NCI-H2171 treated with DMSO at 0.1 percent for 48 hours (cell line): Measurements from ENCODE around the gene PARN.

ENCODE experiments used
- DNase-seq: peaks from one replicate; lab custom pipeline; 2025; lab: John Stamatoyannopoulos, UW

The PARN gene

DNA sequence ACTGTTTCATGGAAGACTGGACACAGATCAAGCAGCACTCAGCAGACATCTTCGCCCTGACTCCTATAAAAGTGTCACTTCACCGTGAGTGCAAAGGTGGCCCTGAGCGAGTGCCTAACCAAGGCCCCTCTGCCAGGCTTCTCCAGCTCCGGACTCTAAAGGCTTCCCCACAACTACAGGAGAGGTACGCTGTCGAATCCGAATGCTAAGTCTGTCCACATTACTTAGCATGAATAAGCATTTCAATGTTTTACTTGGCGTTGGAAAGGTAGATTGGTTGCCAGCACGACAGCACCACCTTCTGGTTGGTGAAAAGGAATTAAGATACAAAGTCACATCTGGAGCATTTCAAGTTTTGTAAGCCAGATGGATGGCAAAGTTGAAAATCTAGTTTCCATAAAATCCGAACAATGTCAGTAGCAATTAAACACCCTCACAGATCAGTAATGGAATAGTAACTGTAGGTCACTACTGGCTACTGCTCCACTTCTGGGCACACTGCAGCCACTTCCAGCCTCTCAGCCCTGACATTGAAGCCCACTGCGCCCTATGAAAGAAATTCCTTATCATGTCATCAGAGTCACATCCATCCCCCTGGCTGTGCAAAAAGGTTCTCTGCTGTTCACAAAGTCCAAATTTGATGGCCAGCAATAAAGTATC lies 100.9 kb downstream of the PARN start:
- peak; percentile 84 for DNase-seq

DNA sequence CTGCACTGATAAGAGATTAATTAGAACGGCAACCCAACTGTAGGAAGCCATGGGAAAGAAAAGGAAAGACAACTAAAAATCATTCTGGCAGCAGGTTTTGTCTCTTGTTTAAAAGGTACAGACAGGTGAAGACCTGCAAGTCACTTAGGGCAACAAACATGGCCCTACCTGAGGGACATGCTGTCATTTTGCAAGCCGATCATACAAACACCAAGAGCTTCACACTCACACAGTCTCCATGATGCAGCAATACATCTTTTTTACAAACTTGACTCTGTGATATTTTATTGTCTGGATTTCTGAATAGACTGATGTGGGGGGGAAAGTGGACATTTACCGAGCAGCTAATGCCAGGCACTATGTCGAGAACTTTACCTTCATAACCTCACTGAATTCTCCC lies 101.8 kb downstream of the PARN start:
- no peak for DNase-seq

DNA sequence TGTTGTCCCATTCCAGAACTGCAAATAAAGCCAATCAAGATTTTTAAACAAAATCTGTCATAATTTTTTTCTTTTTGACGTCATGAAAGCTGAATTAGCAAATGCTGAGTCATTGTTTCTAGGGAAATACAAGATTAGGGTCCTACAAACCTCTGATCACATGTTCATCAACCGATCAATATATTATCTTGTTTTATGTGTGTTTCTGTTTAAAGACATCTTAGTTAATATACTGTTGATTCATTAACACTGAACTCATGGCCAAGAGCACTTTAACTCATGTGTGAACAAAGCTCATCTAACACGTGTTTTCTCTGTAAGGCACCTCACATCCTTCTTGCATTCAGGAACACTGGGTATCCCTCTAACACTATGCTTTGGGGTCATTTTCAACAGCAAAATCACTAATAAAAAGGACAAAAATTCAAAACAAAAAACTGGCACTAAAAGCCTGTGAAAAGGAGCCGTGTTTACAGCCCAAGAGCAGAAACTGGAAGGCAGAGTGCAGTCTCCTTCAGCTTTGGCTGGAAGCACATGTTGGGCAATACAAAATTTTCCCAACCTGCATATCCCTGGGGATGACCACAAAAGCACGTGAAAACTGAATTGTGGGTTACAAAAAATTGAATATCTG lies 102.5 kb downstream of the PARN start:
- DNase-seq = no peak

DNA sequence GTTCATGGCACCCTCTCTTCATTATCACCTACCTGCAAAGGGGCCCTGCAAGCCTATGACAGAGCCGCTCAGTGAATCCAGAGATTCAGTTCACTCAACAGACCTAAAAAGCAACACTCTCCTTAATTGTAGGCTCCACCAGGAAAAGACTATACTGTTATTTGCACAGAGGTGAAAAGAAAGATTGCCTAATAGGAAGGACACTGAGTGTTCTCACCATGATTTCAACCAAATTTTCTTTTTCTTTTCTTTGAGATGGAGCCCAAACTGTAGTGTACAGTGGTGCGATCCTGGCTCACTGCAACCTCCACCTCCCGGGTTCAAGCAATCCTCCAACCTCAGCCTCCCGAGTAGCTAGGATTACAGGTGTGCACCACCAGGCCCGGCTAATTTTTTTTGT lies 104.5 kb downstream of the PARN start:
- no peak for DNase-seq

DNA sequence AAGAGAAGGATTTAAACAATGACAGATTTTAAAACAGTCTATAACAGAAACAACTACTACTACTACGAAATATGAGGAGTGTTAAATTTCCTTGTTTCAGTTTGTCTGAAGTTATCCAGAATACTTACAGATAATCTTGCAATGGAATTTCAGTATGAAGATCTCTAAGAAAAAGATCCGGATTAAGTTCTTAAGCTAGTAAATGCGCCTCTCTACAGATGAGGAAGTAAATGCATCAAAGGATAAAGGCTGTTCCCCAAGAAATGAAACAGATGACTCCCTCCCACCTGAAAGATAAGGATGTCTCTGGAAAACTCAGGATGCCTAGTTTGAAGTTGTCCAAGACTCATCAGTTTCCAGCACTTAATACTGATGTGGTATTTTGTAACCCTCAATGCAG lies 105.1 kb downstream of the PARN start:
- DNase-seq = no peak

DNA sequence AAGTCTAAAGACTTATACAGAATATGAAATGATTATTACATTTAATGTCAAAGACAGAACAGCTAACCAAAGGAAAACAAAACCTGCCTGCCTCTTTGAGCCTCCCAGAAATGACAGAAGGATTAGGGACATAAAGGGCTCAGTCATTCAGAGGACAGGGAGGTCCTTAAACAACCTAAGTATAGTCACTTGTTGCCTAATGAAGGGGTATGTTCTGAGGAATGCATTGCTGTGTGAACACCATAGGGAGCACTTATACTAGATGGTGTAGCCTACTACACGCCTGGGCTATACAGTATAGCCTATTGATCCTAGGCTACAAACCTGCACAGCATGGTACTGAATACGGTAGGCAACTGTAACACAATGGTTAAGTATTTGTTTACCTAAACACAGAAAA lies 106.4 kb downstream of the PARN start:
- no peak for DNase-seq

DNA sequence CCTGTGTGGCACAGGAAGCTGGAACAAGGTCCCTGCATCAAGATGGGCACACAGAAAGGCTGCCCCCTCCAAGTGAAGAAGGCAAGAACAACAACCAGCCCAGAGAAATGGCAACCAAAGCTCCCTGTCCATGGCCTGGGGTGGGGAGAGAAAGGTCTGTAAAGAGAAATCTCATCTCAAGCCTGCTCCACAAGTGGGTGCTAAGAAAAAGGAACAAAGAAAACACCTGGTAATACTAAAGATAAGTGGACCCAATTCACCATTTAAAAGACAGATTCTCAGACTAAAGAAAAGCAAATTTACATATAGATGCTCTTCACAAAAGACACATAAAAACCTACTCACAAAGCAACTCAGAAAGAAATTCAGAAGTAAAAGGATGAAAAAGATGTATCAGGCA lies 107.4 kb downstream of the PARN start:
- no peak for DNase-seq

DNA sequence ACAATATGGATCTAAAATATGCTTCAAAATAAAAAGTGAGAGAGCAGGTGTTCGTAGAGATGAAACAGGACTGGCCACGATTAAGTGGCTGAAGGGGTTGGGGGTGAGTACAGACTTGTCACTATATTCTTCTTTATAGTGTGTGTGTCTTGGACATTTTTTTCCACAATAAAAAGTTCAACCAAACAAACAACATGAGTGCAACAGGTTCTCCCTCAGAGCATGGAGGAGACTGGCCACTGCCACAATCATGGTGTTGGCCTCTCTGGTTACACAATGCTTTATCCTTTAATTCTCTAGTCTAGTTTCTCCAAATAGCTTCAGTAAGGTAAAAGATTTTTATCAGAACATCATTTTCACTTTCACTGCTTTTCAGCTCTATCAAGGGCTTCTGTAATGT lies 109.3 kb downstream of the PARN start:
- DNase-seq = no peak

DNA sequence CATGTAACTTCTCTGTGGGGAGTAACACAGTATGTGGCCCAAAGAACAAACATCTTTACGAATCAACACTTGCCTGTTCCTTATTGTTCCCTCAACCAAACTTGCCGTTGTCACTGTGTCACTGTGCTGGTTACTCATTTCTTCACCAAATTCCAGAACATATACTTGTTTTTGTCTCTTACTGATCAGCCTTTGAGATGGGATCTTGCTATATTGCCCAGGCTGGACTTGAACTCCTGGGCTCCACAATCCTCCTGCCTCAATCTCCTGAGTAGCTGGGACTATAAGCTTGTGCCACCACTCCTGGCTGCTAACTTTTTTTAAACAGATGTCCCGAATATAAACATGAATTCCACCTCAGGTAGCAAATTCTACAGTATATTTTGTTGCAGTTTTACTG lies 115.1 kb downstream of the PARN start:
- no peak for DNase-seq

DNA sequence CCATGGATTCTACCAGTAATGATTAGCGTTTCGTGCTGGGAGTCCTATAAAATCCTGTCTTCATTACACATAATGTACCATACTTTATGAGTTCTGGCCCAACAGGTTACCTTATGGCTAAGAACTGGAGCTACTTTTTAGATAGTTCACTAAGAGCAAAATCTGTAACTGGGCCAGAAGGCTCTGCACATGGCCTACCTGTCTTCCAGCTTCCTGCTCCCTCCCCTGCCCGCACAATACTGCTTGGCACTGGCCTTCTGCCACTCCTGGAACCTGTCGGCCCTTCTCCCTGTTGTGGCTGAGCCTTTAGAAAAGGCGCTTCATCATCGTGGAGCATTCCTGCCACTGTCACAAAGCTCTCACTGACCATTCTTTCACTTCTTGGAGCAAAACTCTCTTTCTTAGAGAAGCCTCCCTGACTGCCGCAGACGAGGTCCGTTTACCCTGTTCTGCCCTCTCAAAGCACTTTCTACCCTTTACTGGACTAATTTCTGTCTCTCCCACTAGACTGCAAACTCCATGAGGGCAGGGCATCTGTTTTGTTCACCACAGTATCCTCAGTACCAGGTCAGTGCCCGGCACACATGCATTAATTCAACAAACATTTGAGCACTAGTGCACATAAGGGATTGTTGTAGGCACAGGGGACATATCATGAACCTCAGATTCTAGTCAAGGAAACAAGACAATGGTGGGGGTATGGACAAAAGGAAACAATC lies 116.5 kb downstream of the PARN start:
- DNase-seq = no peak

DNA sequence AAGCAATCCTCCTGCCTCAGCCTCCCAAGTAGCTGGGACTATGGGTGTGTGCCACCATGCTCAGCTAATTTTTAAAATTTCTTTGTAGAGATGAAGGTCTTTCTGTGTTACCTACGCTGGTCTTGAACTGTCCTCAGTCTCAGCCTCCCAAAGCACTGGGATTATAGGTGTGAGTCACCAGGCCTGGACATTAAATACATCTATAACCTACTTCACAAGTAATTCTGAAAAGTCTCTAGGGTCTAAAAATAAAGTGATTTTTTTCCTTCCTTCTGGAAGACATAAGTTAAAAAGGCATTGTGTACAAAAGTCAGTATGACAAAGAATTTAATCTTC lies 118.3 kb downstream of the PARN start:
- no peak for DNase-seq

DNA sequence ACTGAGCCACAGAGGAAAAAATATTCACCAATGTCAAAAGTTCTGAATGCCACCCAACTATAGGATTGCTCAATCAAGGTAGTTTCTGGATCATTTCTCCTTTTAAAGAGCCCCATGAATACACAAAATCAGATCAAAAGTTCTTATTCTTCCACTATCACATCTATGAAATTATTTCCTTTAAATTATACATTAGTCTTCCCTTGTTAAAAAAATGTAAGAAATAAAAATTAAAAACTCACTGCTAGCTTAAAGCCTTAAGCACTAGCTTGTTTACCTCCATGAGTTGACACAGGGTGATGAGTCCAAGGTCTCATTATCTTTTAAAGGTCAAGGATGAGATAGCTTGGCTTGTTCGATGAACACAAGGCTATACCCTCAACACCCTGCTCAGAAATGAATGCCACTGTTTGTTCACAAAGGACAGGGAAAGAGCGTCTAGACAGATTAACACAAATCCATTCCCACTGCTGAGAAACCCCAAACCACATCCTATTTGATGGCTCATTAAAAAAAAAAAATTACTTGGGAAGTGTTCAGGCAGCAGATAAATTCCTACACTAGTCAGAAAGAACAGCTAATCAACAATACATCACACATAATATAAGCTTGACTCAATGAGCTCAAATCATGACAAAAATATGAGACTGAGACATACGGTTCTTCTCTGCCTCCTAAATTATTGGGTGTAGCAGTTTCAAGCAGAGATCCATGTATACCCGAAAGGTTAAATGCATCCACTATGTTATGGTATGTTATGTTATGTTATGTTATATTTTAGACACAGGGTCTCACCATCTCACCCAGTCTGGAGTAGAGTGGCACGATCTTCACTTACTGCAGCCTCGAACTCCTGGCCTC lies 118.9 kb downstream of the PARN start:
- DNase-seq = no peak

DNA sequence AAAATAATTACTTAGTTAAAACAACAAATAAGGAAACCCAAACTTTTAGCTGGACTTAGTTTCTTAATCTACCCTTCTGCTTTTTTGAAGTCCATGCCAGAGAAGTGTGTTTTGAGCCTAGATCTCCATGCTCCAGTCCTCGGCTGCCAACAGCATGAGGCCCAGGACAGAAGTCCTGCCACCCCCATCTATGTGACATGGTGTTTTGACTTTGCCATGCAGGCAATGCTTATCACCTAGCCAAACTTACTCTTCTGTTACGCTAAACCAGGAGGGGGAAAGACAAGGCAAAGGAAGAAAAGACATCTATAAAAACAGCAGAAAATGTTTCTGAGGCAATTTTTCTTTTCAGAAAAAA lies 119.5 kb downstream of the PARN start:
- DNase-seq = no peak

DNA sequence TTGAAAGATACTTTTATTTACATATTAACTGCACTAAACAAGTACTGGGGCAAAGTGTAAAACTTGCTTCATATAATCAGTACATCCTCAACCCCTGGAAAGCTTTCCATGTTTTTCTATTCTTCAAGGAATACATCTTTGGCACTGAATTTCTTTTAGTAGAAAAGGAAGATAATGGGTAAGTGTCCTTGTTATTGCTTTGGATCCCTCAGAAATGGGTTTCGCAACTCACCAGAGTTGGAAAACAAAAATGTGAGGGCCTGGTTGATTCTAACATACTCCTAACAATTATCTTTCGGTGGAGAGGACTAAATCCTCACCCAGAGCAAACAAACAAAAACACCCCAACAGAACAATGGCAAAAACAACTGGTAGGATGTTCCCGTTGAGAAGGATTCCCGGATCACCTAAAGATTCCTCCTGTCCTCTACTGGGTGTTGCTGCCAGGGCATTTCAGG lies 120.4 kb downstream of the PARN start:
- no peak for DNase-seq

DNA sequence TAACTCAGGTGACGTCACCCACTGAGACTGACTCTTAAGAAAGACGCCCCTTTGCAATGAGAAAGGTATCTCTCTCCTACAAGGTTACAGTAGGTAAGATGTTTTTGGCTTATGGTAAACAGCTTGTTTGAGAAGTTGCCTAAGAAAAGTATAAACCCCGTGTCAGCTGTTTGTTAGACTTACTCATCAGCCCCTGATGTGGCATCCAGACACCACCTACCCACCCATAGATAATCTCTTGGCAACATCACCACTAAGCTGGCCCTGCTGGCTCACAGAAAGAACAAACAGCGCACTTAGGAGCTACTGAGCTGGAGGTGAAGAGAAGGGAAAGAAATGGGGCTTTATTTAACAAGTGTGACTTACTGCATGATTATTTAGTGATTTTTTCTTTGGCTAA lies 121.0 kb downstream of the PARN start:
- no peak for DNase-seq

DNA sequence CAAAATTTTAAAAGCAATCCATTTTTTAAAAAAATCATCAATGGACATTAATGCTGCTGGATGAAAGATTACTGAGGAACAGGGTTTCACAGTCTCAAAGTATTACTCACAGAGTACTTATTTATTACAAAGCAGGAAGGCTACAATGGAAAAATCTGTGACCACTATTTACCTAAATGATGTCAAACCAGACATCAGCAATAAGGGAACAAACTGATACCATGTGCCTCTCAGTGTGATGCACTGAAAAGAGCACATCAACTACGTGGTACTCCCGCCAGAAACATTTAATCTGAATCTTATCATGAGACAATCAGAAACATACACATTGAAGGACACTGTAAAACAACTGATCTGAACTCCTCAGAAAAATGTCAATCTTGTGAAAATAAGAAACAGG lies 124.2 kb downstream of the PARN start:
- DNase-seq = no peak

DNA sequence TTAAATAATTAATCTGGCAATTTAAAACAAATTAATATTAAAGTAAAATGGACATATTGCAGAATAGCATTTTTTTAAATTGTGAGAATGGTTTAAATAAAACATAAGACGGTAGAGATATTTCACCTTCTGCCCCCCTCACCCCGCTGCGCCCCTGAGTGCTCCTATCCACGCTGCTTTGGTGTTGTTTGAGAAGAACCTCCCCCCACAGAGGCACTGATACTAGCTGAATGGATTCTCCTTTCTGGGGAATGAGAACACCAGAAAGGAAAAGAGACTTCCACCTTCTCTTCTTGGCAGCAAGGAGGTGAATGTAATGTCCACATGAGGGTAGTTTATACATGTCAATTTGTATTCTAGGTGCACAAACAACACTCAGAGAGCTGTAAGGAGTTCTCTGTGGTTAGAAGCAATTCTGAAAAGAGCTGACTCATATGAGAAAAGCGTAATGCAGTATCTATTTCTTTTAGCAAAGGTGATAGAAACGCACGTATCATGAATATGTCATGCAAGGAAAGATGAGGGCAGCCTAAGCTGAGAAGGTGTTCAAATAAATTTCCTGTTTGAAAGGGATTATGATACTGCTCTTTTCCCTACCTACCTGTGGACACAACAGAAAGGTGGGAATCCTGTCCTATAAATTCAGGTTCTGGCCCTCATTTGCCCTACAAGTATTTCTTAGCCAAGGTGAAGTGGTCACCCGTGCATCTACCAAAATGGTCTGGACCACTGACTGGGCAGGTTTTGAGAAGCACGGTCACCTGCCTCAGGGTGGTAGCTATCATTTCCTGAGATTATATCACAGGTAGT lies 126.9 kb downstream of the PARN start:
- no peak for DNase-seq

DNA sequence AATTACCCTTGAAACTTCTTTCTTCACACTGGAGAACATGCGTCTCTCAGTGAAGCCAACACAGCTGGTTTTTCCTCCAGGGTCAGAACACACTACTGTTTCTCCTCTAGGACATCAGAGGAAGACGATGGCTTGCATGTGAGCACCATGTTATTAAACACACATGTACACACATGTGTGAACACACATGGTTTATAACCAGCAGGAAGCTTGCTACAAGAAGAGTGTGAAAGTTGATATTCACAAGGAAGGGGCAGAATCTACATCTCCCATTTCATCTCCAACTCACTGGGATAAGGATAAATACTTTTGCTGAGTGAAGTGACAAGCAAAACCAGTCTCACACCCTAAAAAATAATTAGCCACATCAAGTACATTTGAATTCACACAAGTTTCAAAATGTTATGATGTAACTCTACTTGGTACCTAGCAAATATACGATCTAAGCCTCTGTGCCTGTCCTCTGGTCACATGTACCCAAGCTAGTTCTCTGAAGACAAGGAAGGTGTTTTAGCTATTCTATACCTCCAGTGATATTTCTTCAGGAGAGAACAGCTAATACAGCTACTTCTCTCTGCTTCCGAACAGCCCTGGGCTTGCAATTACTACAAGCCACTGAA lies 127.7 kb downstream of the PARN start:
- peak; percentile 21 for DNase-seq

DNA sequence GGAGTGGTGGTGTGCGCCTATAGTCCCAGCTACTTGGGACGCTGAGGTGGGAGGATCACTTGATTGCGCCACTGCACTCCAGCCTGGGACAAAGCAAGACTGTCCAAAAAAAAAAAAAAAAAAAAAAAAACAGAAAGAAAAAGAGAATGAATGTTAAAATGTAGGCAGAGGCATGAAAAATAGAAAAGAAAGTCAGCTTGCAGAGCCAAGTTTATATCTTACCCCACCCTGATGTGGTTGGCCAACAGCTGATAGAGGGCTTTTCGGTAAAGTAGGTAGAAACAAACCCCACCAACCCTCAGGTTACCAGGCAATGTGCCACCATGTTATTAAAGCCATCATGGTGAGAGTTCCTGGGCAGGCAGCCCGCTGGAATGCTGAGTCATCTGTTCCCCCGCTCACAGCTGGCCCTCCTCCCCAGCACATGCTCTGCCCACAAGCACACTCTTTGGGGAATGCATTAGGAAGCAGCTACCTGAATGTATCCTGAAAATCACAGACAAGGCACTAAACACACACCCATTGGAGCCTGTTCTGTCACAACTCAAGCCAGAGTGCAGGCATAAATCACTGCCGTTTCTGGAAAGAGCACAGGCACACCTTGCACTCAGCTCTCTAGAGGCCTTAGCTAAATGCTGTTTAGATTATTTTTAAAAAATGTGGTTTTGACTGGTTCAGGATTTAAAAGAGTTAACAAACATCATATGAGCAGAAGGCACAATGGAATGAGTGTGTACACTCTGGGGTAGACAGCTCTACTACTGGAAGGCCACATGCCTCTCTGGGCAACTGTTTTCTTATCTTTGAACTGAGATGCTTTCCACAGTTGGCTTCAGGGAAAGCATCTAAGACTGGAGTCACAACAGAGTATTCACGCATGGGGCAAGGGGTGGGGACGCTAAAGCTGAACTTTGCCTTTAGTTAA lies 128.5 kb downstream of the PARN start:
- peak; percentile 93 for DNase-seq

DNA sequence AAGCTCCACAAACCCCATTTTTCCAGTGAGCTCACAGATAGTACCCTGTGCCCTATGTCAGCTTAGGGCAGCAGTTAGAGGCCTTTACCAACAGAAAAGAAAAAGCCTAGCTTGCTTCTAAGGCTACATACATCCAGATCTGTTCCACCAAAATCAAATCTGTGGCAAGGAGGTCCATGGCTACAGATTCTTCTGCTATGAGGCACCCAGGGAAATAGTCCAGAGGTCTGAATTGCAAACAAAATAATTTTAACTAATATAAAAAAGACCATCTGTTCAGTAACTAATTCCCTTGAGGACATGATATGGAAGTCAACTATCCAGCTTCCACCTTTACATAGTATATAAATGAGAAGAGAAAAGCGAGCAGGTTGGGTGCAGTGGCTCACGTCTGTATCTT lies 129.3 kb downstream of the PARN start:
- peak; percentile 69 for DNase-seq
